WERI-Rb-1 (cell line): ENCODE measurements around the gene WWOX.

Experiments used
- DNase-seq: peaks from one replicate; pipeline ENCODE4 v3.0.0-alpha.2; 2020
- H3K27ac ChIP-seq: fragments of 250-450 bp; sonication (Bioruptor Pico); 2 replicates; pipeline ENCODE4 v1.5.1; 2020; ENCODE audit warnings: mild to moderate bottlenecking, moderate library complexity
- H3K27me3 ChIP-seq: fragments of 250-450 bp; sonication (Bioruptor Pico); 2 replicates; pipeline ENCODE4 v1.5.1; 2021; ENCODE audit warnings: mild to moderate bottlenecking, low read depth, moderate library complexity; ENCODE audit not compliant: insufficient read depth, severe bottlenecking
- H3K36me3 ChIP-seq: fragments of 250-450 bp; sonication (Bioruptor Pico); 2 replicates; pipeline ENCODE4 v1.5.1; 2020; ENCODE audit warnings: mild to moderate bottlenecking, moderate library complexity
- H3K4me3 ChIP-seq: 2 replicates; pipeline ENCODE4 v1.5.1; 2011; ENCODE audit warnings: low read depth, mild to moderate bottlenecking, control low read depth, low read length
- H3K9me3 ChIP-seq: fragments of 250-450 bp; sonication (Bioruptor Pico); 2 replicates; pipeline ENCODE4 v1.5.1; 2021; ENCODE audit warnings: mild to moderate bottlenecking, moderate library complexity; ENCODE audit not compliant: severe bottlenecking
- CTCF ChIP-seq: IDR thresholded peaks from 2 replicates; pipeline ENCODE4 v1.5.1; 2011; ENCODE audit warnings: low read depth, mild to moderate bottlenecking, control low read depth, inconsistent platforms, low read length

WWOX gene

DNA sequence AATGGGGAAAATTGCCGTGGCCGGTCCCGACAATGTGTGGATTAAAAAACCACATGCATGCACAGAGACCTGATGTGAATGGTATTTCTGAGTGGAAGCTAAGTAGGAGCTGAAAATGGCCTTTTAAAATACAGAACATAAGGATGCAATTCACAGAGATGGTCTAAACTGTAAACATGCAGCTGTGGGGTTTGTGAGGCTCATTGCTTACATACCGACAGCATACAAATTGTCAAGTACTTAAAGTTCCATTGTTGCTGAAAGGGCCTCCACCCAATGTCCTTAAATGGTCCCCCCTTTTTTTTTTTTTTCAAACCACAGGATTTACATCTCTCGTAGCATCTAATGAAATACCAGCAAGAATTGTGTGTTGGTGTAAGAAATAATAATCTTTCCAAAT lies 977.9 kb downstream of the WWOX start:
- no peak overlapping the region for H3K27ac ChIP-seq
- no peaks in the 10 kb centered on the region for H3K9me3 ChIP-seq
- no peak for DNase-seq
- no peak for TF ChIP-seq CTCF
- no peak overlapping the region for H3K4me3 ChIP-seq
- no peaks in the 10 kb centered on the region for H3K36me3 ChIP-seq
- no peaks in the 10 kb centered on the region for H3K27me3 ChIP-seq

GRCh38 chr16:79079656-79080420 lies 980.4 kb downstream of the WWOX start:
- H3K27ac ChIP-seq: no peak overlapping the region
- TF ChIP-seq CTCF: no peak
- no peaks in the 10 kb centered on the region for H3K27me3 ChIP-seq
- no peaks in the 10 kb centered on the region for H3K36me3 ChIP-seq
- no peaks in the 10 kb centered on the region for H3K9me3 ChIP-seq
- no peak for DNase-seq
- no peak overlapping the region for H3K4me3 ChIP-seq

- no peaks in the 10 kb centered on the region for H3K36me3 ChIP-seq
- peak; percentile 32 for DNase-seq
- no peaks in the 10 kb centered on the region for H3K27me3 ChIP-seq
- H3K4me3 ChIP-seq: no peak overlapping the region
- no peak overlapping the region for H3K27ac ChIP-seq
- no peak for TF ChIP-seq CTCF
- no peaks in the 10 kb centered on the region for H3K9me3 ChIP-seq
Measured at GRCh38 chr16:79081297-79082066, 982.0 kb downstream of the WWOX start.

DNA sequence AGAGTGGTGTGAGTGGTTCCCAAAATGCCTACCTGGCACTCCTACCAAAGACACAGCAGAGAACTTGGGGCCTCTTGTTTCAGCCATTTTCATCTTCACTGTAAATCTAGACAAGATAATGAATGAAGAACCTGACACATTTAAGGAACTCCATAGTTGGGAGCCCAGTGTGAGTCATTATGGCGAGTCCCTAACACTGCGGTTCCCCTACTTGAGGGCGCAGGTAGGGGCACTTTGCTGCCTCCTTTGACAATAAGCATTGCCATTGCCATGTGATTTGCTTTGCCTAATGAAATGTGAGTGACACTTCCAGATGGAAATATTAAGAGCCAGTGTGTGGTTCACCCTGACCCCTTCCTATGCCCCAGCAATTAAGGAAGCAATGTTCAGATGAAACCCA lies 983.5 kb downstream of the WWOX start:
- no peaks in the 10 kb centered on the region for H3K27me3 ChIP-seq
- no peaks in the 10 kb centered on the region for H3K36me3 ChIP-seq
- H3K4me3 ChIP-seq: no peak overlapping the region
- no peak overlapping the region for H3K27ac ChIP-seq
- no peak for DNase-seq
- no peak for TF ChIP-seq CTCF
- no peaks in the 10 kb centered on the region for H3K9me3 ChIP-seq

- Histone ChIP-seq H3K4me3 (no peak overlapping the region), H3K36me3 (no peaks in the 10 kb centered on the region), H3K27me3 (no peaks in the 10 kb centered on the region), H3K27ac (no peak overlapping the region), H3K9me3 (no peaks in the 10 kb centered on the region)
- TF ChIP-seq CTCF: no peak
- DNase-seq: no peak
Measured at GRCh38 chr16:79083508-79084299, 984.2 kb downstream of the WWOX start.
